ENCODE measurements around the gene GRN.

GRN gene

DNA sequence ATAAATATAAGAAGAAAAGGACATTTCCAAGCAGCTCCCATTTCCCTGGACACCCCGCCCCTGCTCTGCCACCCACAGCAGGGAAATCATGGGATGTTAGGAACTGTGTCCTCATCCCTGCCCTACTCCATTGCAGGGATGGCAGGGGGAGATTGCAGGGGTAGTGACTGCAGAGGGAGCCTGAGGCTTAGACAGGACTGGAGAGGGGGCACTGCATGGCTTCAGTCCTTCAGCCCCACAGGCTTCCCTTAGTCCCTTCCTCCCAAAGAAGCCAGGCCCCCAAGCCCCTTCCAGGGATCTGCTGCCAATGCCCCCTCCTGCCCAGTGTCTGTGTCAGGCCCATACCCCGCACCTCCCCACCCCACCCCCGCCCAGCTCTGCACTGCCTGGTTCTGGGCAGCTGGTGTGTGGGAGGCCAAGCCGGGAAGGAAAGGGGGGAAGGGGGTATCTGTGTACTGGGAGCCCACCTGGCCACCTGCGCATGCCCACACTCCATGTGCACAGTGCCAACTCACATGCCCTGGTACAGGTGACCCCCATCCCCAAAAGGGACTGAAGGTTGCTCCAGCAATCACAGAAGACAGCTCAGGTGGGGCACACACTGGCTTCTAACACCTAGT is 33.4 kb upstream of the GRN start:
- Histone ChIP-seq H3K27me3 (replicated peaks; ENCODE audit: control insufficient read depth, insufficient read depth, low read length, poor library complexity, severe bottlenecking) (peaks cover 16% of the 10 kb centered on the region), H3K27ac (ENCODE audit: insufficient read depth, low read length, poor library complexity, severe bottlenecking) (no peak overlapping the region), H3K9me3 (ENCODE audit: control insufficient read depth, low read length) (no peaks in the 10 kb centered on the region), H3K36me3 (ENCODE audit: control insufficient read depth, insufficient read depth, low read length) (no peaks in the 10 kb centered on the region), H3K4me3 (ENCODE audit: insufficient read depth, low read depth, low read length, poor library complexity, severe bottlenecking) (no peak overlapping the region), H3K4me1 (ENCODE audit: control insufficient read depth, insufficient read depth, low read length, poor library complexity, severe bottlenecking) (peaks cover 35% of the 10 kb centered on the region)
- DNase-seq, result no peak

DNA sequence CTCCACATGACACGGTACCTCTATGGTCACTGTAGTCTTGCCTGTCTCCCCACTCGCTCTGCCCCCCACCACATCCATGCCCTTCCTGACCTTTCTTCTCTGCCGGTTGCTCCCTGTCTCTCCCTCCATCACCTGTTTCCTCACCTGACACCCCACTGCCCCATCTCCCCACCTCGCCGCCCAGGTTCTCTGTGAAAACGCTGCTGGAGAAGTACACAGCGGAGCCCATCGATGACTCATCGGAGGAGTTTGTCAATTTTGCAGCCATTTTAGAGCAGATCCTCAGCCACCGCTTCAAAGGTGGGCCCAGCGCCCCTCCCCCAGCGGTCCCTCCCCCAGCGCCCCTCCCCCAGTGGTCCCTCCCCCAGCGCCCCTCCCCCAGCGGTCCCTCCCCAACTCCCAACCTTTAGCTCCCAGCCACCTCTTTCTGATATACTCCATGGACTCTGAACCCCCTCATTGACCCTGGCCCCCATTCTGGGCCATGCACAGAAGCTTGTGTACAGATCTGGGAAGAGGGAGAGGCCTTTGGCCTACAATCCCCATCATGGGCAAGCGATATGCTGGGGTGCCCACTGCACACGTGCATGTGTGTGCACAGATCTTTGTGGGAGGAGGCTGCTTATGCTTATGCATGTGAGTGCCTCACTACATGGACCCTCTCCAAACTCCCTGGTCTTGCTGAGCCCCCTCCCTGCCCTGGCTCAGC is 32.6 kb upstream of the GRN start:
- H3K27me3 ChIP-seq (replicated peaks; ENCODE audit: control insufficient read depth, insufficient read depth, low read length, poor library complexity, severe bottlenecking), result peaks cover 22% of the 10 kb centered on the region
- H3K27ac ChIP-seq (ENCODE audit: insufficient read depth, low read length, poor library complexity, severe bottlenecking), result no peak overlapping the region
- peaks cover 35% of the 10 kb centered on the region for H3K4me1 ChIP-seq (ENCODE audit: control insufficient read depth, insufficient read depth, low read length, poor library complexity, severe bottlenecking)
- H3K4me3 ChIP-seq (ENCODE audit: insufficient read depth, low read depth, low read length, poor library complexity, severe bottlenecking), result no peak overlapping the region
- DNase-seq, result no peak
- no peaks in the 10 kb centered on the region for H3K36me3 ChIP-seq (ENCODE audit: control insufficient read depth, insufficient read depth, low read length)
- H3K9me3 ChIP-seq (ENCODE audit: control insufficient read depth, low read length), result no peaks in the 10 kb centered on the region

DNA sequence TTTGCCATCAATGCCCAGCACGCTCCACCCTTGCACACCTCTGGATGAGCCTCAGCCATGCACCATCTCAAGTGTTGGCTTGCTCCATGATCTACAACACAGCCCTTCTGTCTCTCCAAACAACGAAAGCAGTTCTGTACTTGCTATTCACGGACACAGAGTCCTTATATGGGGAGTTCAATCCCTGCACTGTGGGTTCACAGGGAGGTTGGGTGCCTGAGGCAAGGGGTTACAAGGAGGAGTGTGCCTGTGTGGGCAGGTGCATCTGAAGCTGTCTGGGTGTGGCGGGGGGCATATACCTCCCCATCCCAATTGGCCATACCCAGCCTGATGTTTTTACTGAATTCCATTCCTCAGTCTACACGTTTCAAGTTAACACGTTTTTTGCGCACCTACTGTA is 31.1 kb upstream of the GRN start:
- Histone ChIP-seq H3K4me1 (ENCODE audit: control insufficient read depth, insufficient read depth, low read length, poor library complexity, severe bottlenecking) (peaks cover 22% of the 10 kb centered on the region), H3K27me3 (replicated peaks; ENCODE audit: control insufficient read depth, insufficient read depth, low read length, poor library complexity, severe bottlenecking) (peaks cover 18% of the 10 kb centered on the region), H3K4me3 (ENCODE audit: insufficient read depth, low read depth, low read length, poor library complexity, severe bottlenecking) (no peak overlapping the region), H3K36me3 (ENCODE audit: control insufficient read depth, insufficient read depth, low read length) (no peaks in the 10 kb centered on the region), H3K27ac (ENCODE audit: insufficient read depth, low read length, poor library complexity, severe bottlenecking) (no peak overlapping the region), H3K9me3 (ENCODE audit: control insufficient read depth, low read length) (no peaks in the 10 kb centered on the region)
- DNase-seq, result no peak

DNA sequence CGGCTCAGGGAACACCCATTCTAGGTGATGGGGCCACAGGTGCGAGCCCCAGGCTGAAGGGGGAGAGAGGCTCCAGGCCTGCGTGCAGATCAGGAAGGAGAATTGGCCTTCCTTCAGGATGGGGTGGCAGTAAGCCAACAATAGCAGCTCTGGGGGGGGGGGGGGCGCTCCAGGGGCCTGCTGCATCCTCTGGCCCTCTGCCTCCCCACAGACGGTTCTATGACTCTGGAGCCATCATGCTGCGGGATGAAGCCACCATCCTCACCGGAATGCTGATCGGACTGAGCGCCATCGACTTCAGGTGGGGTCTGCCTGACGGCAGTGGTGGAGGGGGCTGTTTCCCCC is 30.6 kb upstream of the GRN start:
- Histone ChIP-seq H3K27me3 (replicated peaks; ENCODE audit: control insufficient read depth, insufficient read depth, low read length, poor library complexity, severe bottlenecking) (peaks cover 15% of the 10 kb centered on the region), H3K4me3 (ENCODE audit: insufficient read depth, low read depth, low read length, poor library complexity, severe bottlenecking) (peak overlapping the region; percentile 51)

DNA sequence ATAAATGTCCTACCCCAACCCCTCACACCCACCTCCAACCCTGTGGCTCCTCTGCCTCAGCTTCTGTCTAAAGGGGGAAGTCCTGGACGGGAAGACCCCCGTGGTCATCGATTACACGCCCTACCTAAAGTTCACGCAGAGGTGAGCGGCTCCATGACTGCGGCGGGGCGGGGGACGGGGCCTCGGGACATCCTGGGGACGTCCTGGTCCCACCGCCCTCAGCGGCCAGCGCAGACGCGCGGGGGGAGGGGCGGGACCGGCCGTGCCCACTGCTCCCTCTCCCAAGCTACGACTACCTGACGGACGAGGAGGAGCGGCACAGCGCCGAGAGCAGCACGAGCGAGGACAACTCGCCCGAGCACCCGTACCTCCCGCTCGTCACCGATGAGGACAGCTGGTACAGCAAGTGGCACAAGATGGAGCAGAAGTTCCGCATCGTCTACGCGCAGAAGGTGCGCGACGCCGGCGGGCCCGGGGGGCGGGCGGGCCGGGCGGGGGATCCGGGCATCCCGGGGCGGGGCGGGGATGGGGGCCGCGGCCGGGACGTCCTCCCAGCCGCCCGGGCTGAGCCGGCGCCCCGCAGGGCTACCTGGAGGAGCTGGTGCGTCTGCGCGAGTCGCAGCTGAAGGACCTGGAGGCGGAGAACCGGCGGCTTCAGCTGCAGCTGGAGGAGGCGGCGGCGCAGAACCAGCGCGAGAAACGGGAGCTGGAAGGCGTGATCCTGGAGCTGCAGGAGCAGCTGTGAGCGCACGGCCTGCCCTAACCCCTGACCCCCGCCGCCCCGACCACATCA is 30.0 kb upstream of the GRN start:
- peaks cover 17% of the 10 kb centered on the region for H3K4me1 ChIP-seq (ENCODE audit: control insufficient read depth, insufficient read depth, low read length, poor library complexity, severe bottlenecking)
- H3K9me3 ChIP-seq (ENCODE audit: control insufficient read depth, low read length), result no peaks in the 10 kb centered on the region
- peaks cover 15% of the 10 kb centered on the region for H3K27me3 ChIP-seq (replicated peaks; ENCODE audit: control insufficient read depth, insufficient read depth, low read length, poor library complexity, severe bottlenecking)
- H3K27ac ChIP-seq (ENCODE audit: insufficient read depth, low read length, poor library complexity, severe bottlenecking), result no peak overlapping the region
- H3K4me3 ChIP-seq (ENCODE audit: insufficient read depth, low read depth, low read length, poor library complexity, severe bottlenecking), result peak overlapping the region; percentile 51
- H3K36me3 ChIP-seq (ENCODE audit: control insufficient read depth, insufficient read depth, low read length), result peaks cover 7% of the 10 kb centered on the region
- peak in 1 of 3 donors; percentile 14 for DNase-seq

More for the DNA sequence above, 30.6 kb upstream of the GRN start:
- Histone ChIP-seq H3K9me3 (ENCODE audit: control insufficient read depth, low read length) (no peaks in the 10 kb centered on the region), H3K36me3 (ENCODE audit: control insufficient read depth, insufficient read depth, low read length) (peaks cover 1% of the 10 kb centered on the region), H3K4me1 (ENCODE audit: control insufficient read depth, insufficient read depth, low read length, poor library complexity, severe bottlenecking) (peaks cover 17% of the 10 kb centered on the region), H3K27ac (ENCODE audit: insufficient read depth, low read length, poor library complexity, severe bottlenecking) (no peak overlapping the region)
- no peak for DNase-seq

DNA sequence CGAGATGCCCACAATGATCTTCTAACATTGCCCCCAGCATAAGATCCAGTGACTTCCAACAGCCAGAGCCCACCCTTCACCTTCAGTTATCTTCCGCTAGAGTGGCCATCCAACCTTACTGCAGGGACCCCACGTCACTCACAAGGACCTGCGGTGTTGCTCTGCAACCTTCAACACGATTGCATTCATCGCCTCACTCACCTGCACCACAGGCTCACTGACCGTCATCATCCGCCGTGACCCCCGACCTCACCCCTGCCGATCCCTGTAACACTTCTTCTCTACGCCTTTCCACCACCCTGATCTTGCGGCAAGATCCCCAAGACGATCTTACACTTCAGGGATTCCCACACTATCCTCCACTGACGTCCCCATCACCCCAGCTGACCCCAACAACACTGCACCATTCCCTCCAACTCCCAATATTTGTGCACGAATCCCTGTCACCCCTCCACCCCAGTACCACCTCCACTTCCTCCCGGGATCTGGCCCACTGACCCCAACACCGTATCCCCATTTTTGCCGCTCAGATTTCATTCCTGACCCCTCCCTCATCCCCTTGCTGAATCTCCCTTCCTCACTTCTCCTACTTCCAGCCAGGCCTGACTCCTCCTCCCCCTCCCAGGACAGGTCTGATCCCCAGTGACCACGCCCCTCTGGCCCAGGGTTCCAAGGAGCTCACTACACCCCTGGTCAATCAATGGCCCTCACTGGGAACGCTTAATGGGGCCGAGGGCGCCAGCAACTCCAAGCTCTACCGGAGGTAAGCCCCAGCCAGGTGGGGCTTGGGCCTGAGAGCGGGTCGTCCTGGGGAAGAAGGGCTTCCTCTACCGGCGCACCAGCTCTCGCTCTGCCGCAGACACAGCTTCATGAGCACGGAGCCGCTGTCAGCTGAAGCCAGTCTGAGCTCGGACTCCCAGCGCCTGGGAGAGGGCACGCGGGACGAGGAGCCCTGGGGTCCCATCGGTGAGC is 29.1 kb upstream of the GRN start:
- H3K27ac ChIP-seq (ENCODE audit: insufficient read depth, low read length, poor library complexity, severe bottlenecking), result no peak overlapping the region
- DNase-seq, result no peak
- H3K4me1 ChIP-seq (ENCODE audit: control insufficient read depth, insufficient read depth, low read length, poor library complexity, severe bottlenecking), result peaks cover 17% of the 10 kb centered on the region
- H3K4me3 ChIP-seq (ENCODE audit: insufficient read depth, low read depth, low read length, poor library complexity, severe bottlenecking), result peak overlapping the region; percentile 11
- peaks cover 17% of the 10 kb centered on the region for H3K36me3 ChIP-seq (ENCODE audit: control insufficient read depth, insufficient read depth, low read length)
- H3K27me3 ChIP-seq (replicated peaks; ENCODE audit: control insufficient read depth, insufficient read depth, low read length, poor library complexity, severe bottlenecking), result peaks cover 15% of the 10 kb centered on the region
- H3K9me3 ChIP-seq (ENCODE audit: control insufficient read depth, low read length), result no peaks in the 10 kb centered on the region

DNA sequence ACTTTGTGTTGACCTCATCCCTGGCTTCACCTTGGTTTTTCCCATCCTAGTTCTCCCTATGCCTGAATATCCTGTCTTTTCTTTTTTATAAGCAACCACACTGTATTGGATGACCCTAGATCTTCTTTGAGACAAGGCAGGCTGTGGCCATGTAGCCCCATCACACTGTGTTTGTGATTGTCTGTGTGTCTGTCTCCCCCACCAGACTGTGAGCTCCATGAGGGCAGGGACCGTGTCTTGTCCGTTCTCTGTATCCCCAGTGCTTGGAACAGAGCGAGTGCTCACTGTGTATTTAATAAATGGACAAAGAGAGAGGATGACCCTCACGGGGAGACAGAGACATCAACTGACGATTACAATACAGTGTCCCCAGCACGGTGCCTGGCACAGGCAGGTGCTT is 27.6 kb upstream of the GRN start:
- Histone ChIP-seq H3K4me3 (ENCODE audit: insufficient read depth, low read depth, low read length, poor library complexity, severe bottlenecking) (no peak overlapping the region), H3K27me3 (replicated peaks; ENCODE audit: control insufficient read depth, insufficient read depth, low read length, poor library complexity, severe bottlenecking) (peaks cover 15% of the 10 kb centered on the region), H3K27ac (ENCODE audit: insufficient read depth, low read length, poor library complexity, severe bottlenecking) (no peak overlapping the region), H3K4me1 (ENCODE audit: control insufficient read depth, insufficient read depth, low read length, poor library complexity, severe bottlenecking) (peaks cover 17% of the 10 kb centered on the region), H3K9me3 (ENCODE audit: control insufficient read depth, low read length) (no peaks in the 10 kb centered on the region), H3K36me3 (ENCODE audit: control insufficient read depth, insufficient read depth, low read length) (peaks cover 25% of the 10 kb centered on the region)
- no peak for DNase-seq

DNA sequence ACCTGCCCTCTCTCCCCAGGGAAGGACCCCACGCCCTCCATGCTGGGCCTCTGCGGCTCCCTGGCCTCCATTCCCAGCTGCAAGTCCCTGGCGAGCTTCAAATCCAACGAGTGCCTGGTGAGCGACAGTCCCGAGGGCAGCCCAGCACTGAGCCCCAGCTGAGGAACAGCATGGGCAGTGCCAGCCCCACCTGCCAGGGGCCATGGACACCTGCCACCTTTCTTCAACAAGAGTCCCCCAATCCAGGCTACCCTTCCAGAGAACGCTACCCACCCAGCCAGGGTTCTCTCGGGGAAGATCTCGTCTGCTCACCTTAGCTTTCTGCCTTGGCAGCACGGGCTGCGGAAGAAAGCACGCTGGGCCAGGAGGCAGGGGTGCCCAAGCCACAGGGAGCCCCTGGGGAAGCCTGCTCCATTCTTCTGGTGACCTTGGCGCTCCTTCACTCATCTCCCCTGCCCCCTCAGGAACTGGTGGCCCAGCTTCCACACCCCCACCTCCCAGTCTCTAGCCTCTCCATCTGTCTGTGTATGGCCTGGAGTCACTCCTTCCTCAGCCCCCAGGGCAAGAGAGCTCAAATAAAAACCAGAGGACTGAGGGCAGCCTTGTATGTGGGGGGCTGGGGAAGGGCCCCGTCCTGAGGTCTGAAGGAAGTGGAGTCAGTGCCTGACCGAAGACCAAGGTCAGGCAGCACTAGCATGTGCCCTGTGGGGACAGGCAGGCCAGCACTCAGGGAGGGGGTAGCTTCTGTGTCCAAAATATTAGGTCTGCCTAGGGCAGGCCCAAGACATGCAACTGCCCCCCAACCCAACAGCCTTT is 26.8 kb upstream of the GRN start:
- Histone ChIP-seq H3K27ac (ENCODE audit: insufficient read depth, low read length, poor library complexity, severe bottlenecking) (no peak overlapping the region), H3K4me1 (ENCODE audit: control insufficient read depth, insufficient read depth, low read length, poor library complexity, severe bottlenecking) (peaks cover 17% of the 10 kb centered on the region), H3K9me3 (ENCODE audit: control insufficient read depth, low read length) (no peaks in the 10 kb centered on the region), H3K36me3 (ENCODE audit: control insufficient read depth, insufficient read depth, low read length) (peaks cover 25% of the 10 kb centered on the region), H3K4me3 (ENCODE audit: insufficient read depth, low read depth, low read length, poor library complexity, severe bottlenecking) (no peak overlapping the region), H3K27me3 (replicated peaks; ENCODE audit: control insufficient read depth, insufficient read depth, low read length, poor library complexity, severe bottlenecking) (peaks cover 11% of the 10 kb centered on the region)
- no peak for DNase-seq

DNA sequence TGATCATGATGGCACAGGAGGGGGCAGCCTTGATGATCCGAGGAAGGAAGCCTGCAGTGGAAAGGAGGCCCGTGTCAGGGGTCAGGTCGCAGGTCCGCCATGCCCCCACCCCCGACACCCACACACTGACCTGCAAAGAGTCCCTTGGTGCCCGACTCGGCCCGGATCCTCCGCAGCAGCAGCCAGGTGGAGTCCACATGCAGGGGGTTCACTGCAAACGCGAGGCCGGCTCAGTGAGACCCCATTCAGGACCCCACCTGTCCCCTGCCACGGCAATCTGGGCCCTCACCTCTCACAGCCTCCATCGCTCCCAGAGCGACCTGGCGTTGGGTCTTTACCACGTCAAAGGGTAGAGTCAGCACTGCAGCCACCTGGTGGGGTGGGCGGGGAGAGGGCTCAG is 25.0 kb upstream of the GRN start:
- H3K9me3 ChIP-seq (ENCODE audit: control insufficient read depth, low read length), result no peaks in the 10 kb centered on the region
- peaks cover 18% of the 10 kb centered on the region for H3K4me1 ChIP-seq (ENCODE audit: control insufficient read depth, insufficient read depth, low read length, poor library complexity, severe bottlenecking)
- H3K36me3 ChIP-seq (ENCODE audit: control insufficient read depth, insufficient read depth, low read length), result peaks cover 25% of the 10 kb centered on the region
- H3K27ac ChIP-seq (ENCODE audit: insufficient read depth, low read length, poor library complexity, severe bottlenecking), result no peak overlapping the region
- H3K4me3 ChIP-seq (ENCODE audit: insufficient read depth, low read depth, low read length, poor library complexity, severe bottlenecking), result no peak overlapping the region
- no peak for DNase-seq
- H3K27me3 ChIP-seq (replicated peaks; ENCODE audit: control insufficient read depth, insufficient read depth, low read length, poor library complexity, severe bottlenecking), result peaks cover 6% of the 10 kb centered on the region
